Astrocyte (in vitro differentiated cells and primary cell): ENCODE data around the gene SYT14. TPM values are rescaled to one million over a fixed set of nuclear protein-coding genes. Genes with fewer than 3 reads are reported as not detected.

Source experiments
- DNase-seq: peaks from one replicate; pipeline ENCODE4 v3.0.0-alpha.2; 2010; ENCODE audit warnings: low read depth
- FAIRE-seq: peaks from 2 replicates; lab custom pipeline; 2011; peaks lifted over from hg19 to GRCh38; lab: Jason Lieb, UNC
- H2AFZ ChIP-seq: 2 replicates; pipeline ENCODE4 v1.6.0; 2012; ENCODE audit warnings: low read depth, low read length, inconsistent platforms
- H3K27ac ChIP-seq: 2 replicates; pipeline ENCODE4 v1.5.1; 2011; ENCODE audit warnings: low read depth, low read length, inconsistent platforms
- H3K27me3 ChIP-seq: 2 replicates; pipeline ENCODE4 v1.6.0; 2011; ENCODE audit warnings: low read length, inconsistent platforms; ENCODE audit not compliant: insufficient read depth
- H3K36me3 ChIP-seq: 2 replicates; pipeline ENCODE4 v1.5.1; 2011; ENCODE audit warnings: low read length, inconsistent platforms; ENCODE audit not compliant: insufficient read depth
- H3K4me1 ChIP-seq: 2 replicates; pipeline ENCODE4 v1.5.1; 2011; ENCODE audit warnings: low read length, inconsistent platforms; ENCODE audit not compliant: insufficient read depth
- H3K4me2 ChIP-seq: 2 replicates; pipeline ENCODE4 v1.6.0; 2012; ENCODE audit warnings: low read length, inconsistent platforms
- H3K4me3 ChIP-seq: 2 replicates; pipeline ENCODE4 v1.5.1; 2011; ENCODE audit warnings: low read depth, mild to moderate bottlenecking, low read length, inconsistent platforms; ENCODE audit not compliant: insufficient read depth
- H3K79me2 ChIP-seq: 2 replicates; pipeline ENCODE4 v1.6.0; 2012; ENCODE audit warnings: mild to moderate bottlenecking, low read length, inconsistent platforms; ENCODE audit not compliant: insufficient read depth
- H3K9ac ChIP-seq: 2 replicates; pipeline ENCODE4 v1.6.0; 2012; ENCODE audit warnings: mild to moderate bottlenecking, low read length, inconsistent platforms
- H3K9me3 ChIP-seq: 2 replicates; pipeline ENCODE4 v1.5.1; 2012; ENCODE audit warnings: low read depth, mild to moderate bottlenecking, low read length, inconsistent platforms; ENCODE audit not compliant: insufficient read depth
- H4K20me1 ChIP-seq: 2 replicates; pipeline ENCODE4 v1.6.0; 2012; ENCODE audit warnings: low read length, inconsistent platforms; ENCODE audit not compliant: insufficient read depth
- H3K27ac Mint-ChIP-seq: one replicate; pipeline ENCODE4 v1.8.0; 2021; ENCODE audit warnings: mild to moderate bottlenecking, mixed read lengths; ENCODE audit not compliant: unreplicated experiment
- H3K27me3 Mint-ChIP-seq: one replicate; pipeline ENCODE4 v1.8.0; 2021; ENCODE audit warnings: low read depth, mixed read lengths; ENCODE audit not compliant: unreplicated experiment
- H3K36me3 Mint-ChIP-seq: one replicate; pipeline ENCODE4 v1.8.0; 2021; ENCODE audit warnings: low read depth, mixed read lengths; ENCODE audit not compliant: unreplicated experiment
- H3K4me1 Mint-ChIP-seq: one replicate; pipeline ENCODE4 v1.8.0; 2021; ENCODE audit warnings: low read depth, mixed read lengths; ENCODE audit not compliant: unreplicated experiment
- H3K4me3 Mint-ChIP-seq: one replicate; pipeline ENCODE4 v1.8.0; 2021; ENCODE audit warnings: mild to moderate bottlenecking, moderate library complexity, mixed read lengths; ENCODE audit not compliant: unreplicated experiment
- H3K9me3 Mint-ChIP-seq: one replicate; pipeline ENCODE4 v1.8.0; 2021; ENCODE audit warnings: mild to moderate bottlenecking, mixed read lengths; ENCODE audit not compliant: unreplicated experiment
- CTCF ChIP-seq: IDR thresholded peaks from 2 replicates; pipeline ENCODE4 v1.5.1; 2011; ENCODE audit warnings: low read depth, mild to moderate bottlenecking, inconsistent platforms, low read length, moderate library complexity; ENCODE audit not compliant: insufficient read depth
- EZH2 ChIP-seq: IDR thresholded peaks from 2 replicates; pipeline ENCODE4 v1.6.1; 2012; ENCODE audit warnings: mild to moderate bottlenecking, low read length, inconsistent platforms; ENCODE audit not compliant: insufficient read depth
- total RNA-seq: library from RNA; stranded (reverse); gene quantifications from 2 replicates; pipeline ENCODE4 v1.2.1, GENCODE V29; 2021

Gene SYT14
- total RNA-seq, 1 donor from 2014 or later = 6.1 TPM

- Mint-ChIP-seq H3K4me1 (peaks cover 15% of the 10 kb centered on the region), H3K27me3 (no peaks in the 10 kb centered on the region), H3K4me3 (no peak overlapping the region), H3K9me3 (no peaks in the 10 kb centered on the region), H3K27ac (no peak overlapping the region), H3K36me3 (no peaks in the 10 kb centered on the region)
- Histone ChIP-seq H2AFZ (no peak overlapping the region), H3K4me2 (peak overlapping the region; percentile 9), H4K20me1 (no peaks in the 10 kb centered on the region), H3K36me3 (no peaks in the 10 kb centered on the region), H3K4me3 (no peak overlapping the region), H3K9ac (peak overlapping the region; percentile 19), H3K4me1 (peaks cover 30% of the 10 kb centered on the region), H3K27me3 (no peaks in the 10 kb centered on the region), H3K27ac (peak overlapping the region; percentile 59), H3K79me2 (no peaks in the 10 kb centered on the region), H3K9me3 (no peaks in the 10 kb centered on the region)
- peak; percentile 40 for DNase-seq
- TF ChIP-seq CTCF (no peak), EZH2 (no peak)
- FAIRE-seq = no peak
Observed at GRCh38 chr1:209890641-209891330, 47.2 kb upstream of the SYT14 start.

- no peaks in the 10 kb centered on the region for H3K36me3 ChIP-seq
- Mint-ChIP-seq H3K4me3 (no peak overlapping the region), H3K36me3 (no peaks in the 10 kb centered on the region), H3K27me3 (no peaks in the 10 kb centered on the region), H3K27ac (no peak overlapping the region), H3K9me3 (no peaks in the 10 kb centered on the region), H3K4me1 (peaks cover 14% of the 10 kb centered on the region)
- no peak overlapping the region for H3K27ac ChIP-seq
- H3K27me3 ChIP-seq = no peaks in the 10 kb centered on the region
- TF ChIP-seq EZH2 (no peak), CTCF (no peak)
- FAIRE-seq (no peak), DNase-seq (no peak)
- H3K9me3 ChIP-seq = no peaks in the 10 kb centered on the region
- no peak overlapping the region for H2AFZ ChIP-seq
- no peak overlapping the region for H3K4me2 ChIP-seq
- no peaks in the 10 kb centered on the region for H4K20me1 ChIP-seq
- H3K79me2 ChIP-seq = no peaks in the 10 kb centered on the region
- peaks cover 33% of the 10 kb centered on the region for H3K4me1 ChIP-seq
- no peak overlapping the region for H3K4me3 ChIP-seq
- no peak overlapping the region for H3K9ac ChIP-seq
Observed at GRCh38 chr1:209893751-209894150, 44.3 kb upstream of the SYT14 start.

- Mint-ChIP-seq H3K27me3 (no peaks in the 10 kb centered on the region), H3K9me3 (no peaks in the 10 kb centered on the region), H3K36me3 (no peaks in the 10 kb centered on the region), H3K27ac (peak overlapping the region; percentile 74), H3K4me1 (peaks cover 17% of the 10 kb centered on the region), H3K4me3 (no peak overlapping the region)
- no peaks in the 10 kb centered on the region for H4K20me1 ChIP-seq
- H3K9ac ChIP-seq = peak overlapping the region; percentile 75
- no peaks in the 10 kb centered on the region for H3K79me2 ChIP-seq
- H3K9me3 ChIP-seq = no peaks in the 10 kb centered on the region
- peak overlapping the region; percentile 26 for H3K4me3 ChIP-seq
- H2AFZ ChIP-seq = no peak overlapping the region
- H3K27me3 ChIP-seq = no peaks in the 10 kb centered on the region
- H3K36me3 ChIP-seq = no peaks in the 10 kb centered on the region
- peak; percentile 95 for DNase-seq
- peak; percentile 82 for FAIRE-seq
- H3K27ac ChIP-seq = peak overlapping the region; percentile 97
- TF ChIP-seq EZH2 (no peak), CTCF (no peak)
- peaks cover 42% of the 10 kb centered on the region for H3K4me1 ChIP-seq
- H3K4me2 ChIP-seq = peak overlapping the region; percentile 76
Observed at GRCh38 chr1:209895709-209896108, 42.3 kb upstream of the SYT14 start.
